ENCODE results near the gene VOPP1. TPM values are rescaled to one million over a fixed set of nuclear protein-coding genes. Genes with fewer than 3 reads are reported as not detected.

The VOPP1 gene
- total RNA-seq, 1 experiment from 2014 or later = 21.6 TPM

- no peak overlapping the region for H3K27ac ChIP-seq (ENCODE audit: low read length)
- H3K9ac ChIP-seq (ENCODE audit: low read length) = no peak overlapping the region
These were observed 132.1 kb downstream of the VOPP1 start for GRCh38 chr7:55440040-55440690.

GRCh38 chr7:55439627-55440026 lies 132.7 kb downstream of the VOPP1 start:
- Histone ChIP-seq H3K79me2 (ENCODE audit: low read length) (no peaks in the 10 kb centered on the region), H3K9me2 (replicated peaks; ENCODE audit: insufficient read depth, low read length) (no peaks in the 10 kb centered on the region), H3K27ac (ENCODE audit: low read length) (no peak overlapping the region), H3K36me3 (ENCODE audit: insufficient read depth, low read length) (no peaks in the 10 kb centered on the region), H3K27me3 (ENCODE audit: low read length) (no peaks in the 10 kb centered on the region), H3K9me3 (ENCODE audit: low read length) (no peaks in the 10 kb centered on the region), H3K4me3 (ENCODE audit: low read length) (no peak overlapping the region), H2AFZ (ENCODE audit: low read length) (no peak overlapping the region), H3K9ac (ENCODE audit: low read length) (no peak overlapping the region), H4K20me1 (ENCODE audit: insufficient read depth, low read depth, low read length) (no peaks in the 10 kb centered on the region), H3K4me1 (ENCODE audit: low read length) (no peaks in the 10 kb centered on the region), H3K4me2 (ENCODE audit: low read depth, low read length, poor library complexity, severe bottlenecking) (no peak overlapping the region)
- DNase-seq = no peak

More at GRCh38 chr7:55440040-55440690, 132.1 kb downstream of the VOPP1 start:
- Histone ChIP-seq H3K36me3 (ENCODE audit: insufficient read depth, low read length) (no peaks in the 10 kb centered on the region), H3K9me3 (ENCODE audit: low read length) (no peaks in the 10 kb centered on the region), H4K20me1 (ENCODE audit: insufficient read depth, low read depth, low read length) (no peaks in the 10 kb centered on the region), H3K4me1 (ENCODE audit: low read length) (no peaks in the 10 kb centered on the region), H3K4me3 (ENCODE audit: low read length) (no peak overlapping the region), H3K27me3 (ENCODE audit: low read length) (no peaks in the 10 kb centered on the region), H3K79me2 (ENCODE audit: low read length) (no peaks in the 10 kb centered on the region), H3K4me2 (ENCODE audit: low read depth, low read length, poor library complexity, severe bottlenecking) (no peak overlapping the region), H2AFZ (ENCODE audit: low read length) (no peak overlapping the region), H3K9me2 (replicated peaks; ENCODE audit: insufficient read depth, low read length) (no peaks in the 10 kb centered on the region)
- DNase-seq = no peak

- Histone ChIP-seq H3K27ac (ENCODE audit: low read length) (no peak overlapping the region), H3K9ac (ENCODE audit: low read length) (no peak overlapping the region), H3K4me3 (ENCODE audit: low read length) (no peak overlapping the region), H4K20me1 (ENCODE audit: insufficient read depth, low read depth, low read length) (no peaks in the 10 kb centered on the region), H3K4me2 (ENCODE audit: low read depth, low read length, poor library complexity, severe bottlenecking) (no peak overlapping the region), H3K9me3 (ENCODE audit: low read length) (no peaks in the 10 kb centered on the region), H3K9me2 (replicated peaks; ENCODE audit: insufficient read depth, low read length) (no peaks in the 10 kb centered on the region), H3K27me3 (ENCODE audit: low read length) (no peaks in the 10 kb centered on the region), H3K4me1 (ENCODE audit: low read length) (no peaks in the 10 kb centered on the region), H2AFZ (ENCODE audit: low read length) (no peak overlapping the region), H3K79me2 (ENCODE audit: low read length) (no peaks in the 10 kb centered on the region), H3K36me3 (ENCODE audit: insufficient read depth, low read length) (no peaks in the 10 kb centered on the region)
- no peak for DNase-seq
These were observed 133.4 kb downstream of the VOPP1 start for GRCh38 chr7:55438757-55439525.

DNA sequence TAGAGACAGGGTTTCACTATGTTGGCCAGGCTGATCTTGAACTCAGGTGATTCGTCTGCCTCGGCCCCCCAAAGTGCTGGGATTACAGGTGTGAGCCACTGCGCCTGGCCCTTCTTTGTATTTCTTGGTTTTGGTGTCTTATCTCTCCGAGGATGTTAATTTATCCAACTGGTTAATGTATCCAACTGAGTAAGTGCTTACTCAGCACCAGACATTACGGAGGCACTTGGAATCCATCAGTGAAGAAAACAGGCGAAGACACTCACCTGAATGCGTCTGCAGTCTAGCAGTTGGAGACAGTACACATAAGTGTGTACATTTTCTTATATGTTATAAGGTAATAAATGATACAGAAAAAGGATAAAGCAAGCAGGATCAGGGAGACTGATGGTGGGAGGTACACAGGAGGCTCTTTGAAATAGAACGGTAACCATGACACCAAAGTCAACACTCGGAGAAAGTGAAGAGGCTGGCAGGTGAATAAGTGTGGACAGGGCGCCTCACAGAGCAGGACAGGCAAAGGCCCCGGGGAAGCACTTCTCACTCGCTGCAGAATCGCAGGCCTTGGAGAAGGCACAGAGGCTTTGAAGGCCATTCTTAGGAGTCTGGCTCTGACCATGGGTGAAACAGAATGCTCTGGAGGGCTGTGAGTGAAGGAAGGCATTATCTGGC lies 134.1 kb downstream of the VOPP1 start:
- no peaks in the 10 kb centered on the region for H3K9me3 ChIP-seq (ENCODE audit: low read length)
- no peak overlapping the region for H2AFZ ChIP-seq (ENCODE audit: low read length)
- no peak overlapping the region for H3K9ac ChIP-seq (ENCODE audit: low read length)
- H3K4me1 ChIP-seq (ENCODE audit: low read length) = no peaks in the 10 kb centered on the region
- H4K20me1 ChIP-seq (ENCODE audit: insufficient read depth, low read depth, low read length) = no peaks in the 10 kb centered on the region
- H3K4me3 ChIP-seq (ENCODE audit: low read length) = no peak overlapping the region
- no peak for DNase-seq
- H3K27ac ChIP-seq (ENCODE audit: low read length) = no peak overlapping the region
- H3K79me2 ChIP-seq (ENCODE audit: low read length) = no peaks in the 10 kb centered on the region
- H3K4me2 ChIP-seq (ENCODE audit: low read depth, low read length, poor library complexity, severe bottlenecking) = no peak overlapping the region
- H3K9me2 ChIP-seq (replicated peaks; ENCODE audit: insufficient read depth, low read length) = no peaks in the 10 kb centered on the region
- H3K27me3 ChIP-seq (ENCODE audit: low read length) = no peaks in the 10 kb centered on the region
- H3K36me3 ChIP-seq (ENCODE audit: insufficient read depth, low read length) = no peaks in the 10 kb centered on the region

- H3K27me3 ChIP-seq (ENCODE audit: low read length) = no peaks in the 10 kb centered on the region
- H3K79me2 ChIP-seq (ENCODE audit: low read length) = no peaks in the 10 kb centered on the region
- no peak for DNase-seq
- no peaks in the 10 kb centered on the region for H3K36me3 ChIP-seq (ENCODE audit: insufficient read depth, low read length)
- no peak overlapping the region for H2AFZ ChIP-seq (ENCODE audit: low read length)
- H3K4me3 ChIP-seq (ENCODE audit: low read length) = no peak overlapping the region
- H3K9me2 ChIP-seq (replicated peaks; ENCODE audit: insufficient read depth, low read length) = no peaks in the 10 kb centered on the region
- H3K9me3 ChIP-seq (ENCODE audit: low read length) = no peaks in the 10 kb centered on the region
- H3K4me2 ChIP-seq (ENCODE audit: low read depth, low read length, poor library complexity, severe bottlenecking) = no peak overlapping the region
- H3K27ac ChIP-seq (ENCODE audit: low read length) = no peak overlapping the region
- no peaks in the 10 kb centered on the region for H3K4me1 ChIP-seq (ENCODE audit: low read length)
- H3K9ac ChIP-seq (ENCODE audit: low read length) = no peak overlapping the region
- no peaks in the 10 kb centered on the region for H4K20me1 ChIP-seq (ENCODE audit: insufficient read depth, low read depth, low read length)
These were observed 134.9 kb downstream of the VOPP1 start for GRCh38 chr7:55437375-55437774.

DNA sequence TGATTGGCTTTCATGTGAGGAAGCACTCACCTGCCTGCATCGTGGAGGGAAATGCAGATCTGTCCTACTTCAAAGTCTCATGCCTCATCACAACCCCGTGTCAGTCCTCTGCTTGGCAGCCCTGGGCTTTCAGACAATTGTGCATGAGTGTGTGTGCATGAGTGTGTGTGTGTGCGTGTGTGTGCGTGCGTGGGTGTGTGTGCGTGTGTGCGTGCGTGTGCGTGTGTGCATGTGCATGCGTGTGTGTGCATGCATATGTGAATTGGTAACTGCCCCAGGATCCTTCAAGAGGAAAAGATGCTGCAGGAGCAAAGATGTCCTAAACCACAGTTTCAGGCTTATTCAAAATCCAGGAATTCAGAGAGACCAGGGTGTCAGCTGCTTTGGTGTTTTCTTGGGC lies 135.8 kb downstream of the VOPP1 start:
- H3K9ac ChIP-seq (ENCODE audit: low read length) = no peak overlapping the region
- H2AFZ ChIP-seq (ENCODE audit: low read length) = no peak overlapping the region
- H3K79me2 ChIP-seq (ENCODE audit: low read length) = no peaks in the 10 kb centered on the region
- H3K4me1 ChIP-seq (ENCODE audit: low read length) = no peaks in the 10 kb centered on the region
- no peak for DNase-seq
- no peaks in the 10 kb centered on the region for H4K20me1 ChIP-seq (ENCODE audit: insufficient read depth, low read depth, low read length)
- no peaks in the 10 kb centered on the region for H3K9me3 ChIP-seq (ENCODE audit: low read length)
- H3K9me2 ChIP-seq (replicated peaks; ENCODE audit: insufficient read depth, low read length) = no peaks in the 10 kb centered on the region
- no peak overlapping the region for H3K4me3 ChIP-seq (ENCODE audit: low read length)
- no peak overlapping the region for H3K27ac ChIP-seq (ENCODE audit: low read length)
- H3K27me3 ChIP-seq (ENCODE audit: low read length) = no peaks in the 10 kb centered on the region
- H3K36me3 ChIP-seq (ENCODE audit: insufficient read depth, low read length) = no peaks in the 10 kb centered on the region
- no peak overlapping the region for H3K4me2 ChIP-seq (ENCODE audit: low read depth, low read length, poor library complexity, severe bottlenecking)

GRCh38 chr7:55435466-55435865 lies 136.8 kb downstream of the VOPP1 start:
- H3K4me1 ChIP-seq (ENCODE audit: low read length) = no peaks in the 10 kb centered on the region

More at GRCh38 chr7:55435466-55435865, 136.8 kb downstream of the VOPP1 start:
- H2AFZ ChIP-seq (ENCODE audit: low read length) = no peak overlapping the region
- no peak overlapping the region for H3K4me3 ChIP-seq (ENCODE audit: low read length)
- H3K9me2 ChIP-seq (replicated peaks; ENCODE audit: insufficient read depth, low read length) = no peaks in the 10 kb centered on the region
- no peaks in the 10 kb centered on the region for H4K20me1 ChIP-seq (ENCODE audit: insufficient read depth, low read depth, low read length)
- H3K9ac ChIP-seq (ENCODE audit: low read length) = no peak overlapping the region
- H3K27ac ChIP-seq (ENCODE audit: low read length) = no peak overlapping the region
- H3K36me3 ChIP-seq (ENCODE audit: insufficient read depth, low read length) = no peaks in the 10 kb centered on the region
- no peak for DNase-seq
- H3K4me2 ChIP-seq (ENCODE audit: low read depth, low read length, poor library complexity, severe bottlenecking) = no peak overlapping the region
- no peaks in the 10 kb centered on the region for H3K9me3 ChIP-seq (ENCODE audit: low read length)
- H3K79me2 ChIP-seq (ENCODE audit: low read length) = no peaks in the 10 kb centered on the region
- H3K27me3 ChIP-seq (ENCODE audit: low read length) = no peaks in the 10 kb centered on the region
